ENCODE measurements around the gene CAPN15. TPM values are rescaled to one million over a fixed set of nuclear protein-coding genes. Genes with fewer than 3 reads are reported as not detected.
A peak's percentile ranks its signal among the peaks of the same experiment; 100 is the strongest.

Gene CAPN15
- total and polyA plus RNA-seq, 9 of the 15 experiments (the other 6 are each of a cell fraction or from before 2014, with no cell fraction given) = 0.62 to 111 (median 14.2) TPM

- TF ChIP-seq REST (IDR thresholded peaks at IDR 0.05; ENCODE audit: borderline replicate concordance) = peak; percentile 31; the same call in 1 of the 2 replicates
- TF ChIP-seq REST (CRISPR knock-in tag; IDR thresholded peaks at IDR 0.05; ENCODE audit: low read depth) = no peak
- TF ChIP-seq RAD51 (IDR thresholded peaks at IDR 0.05; ENCODE audit: borderline replicate concordance, low read depth) = no peak
- TF ChIP-seq, protein P1, sequence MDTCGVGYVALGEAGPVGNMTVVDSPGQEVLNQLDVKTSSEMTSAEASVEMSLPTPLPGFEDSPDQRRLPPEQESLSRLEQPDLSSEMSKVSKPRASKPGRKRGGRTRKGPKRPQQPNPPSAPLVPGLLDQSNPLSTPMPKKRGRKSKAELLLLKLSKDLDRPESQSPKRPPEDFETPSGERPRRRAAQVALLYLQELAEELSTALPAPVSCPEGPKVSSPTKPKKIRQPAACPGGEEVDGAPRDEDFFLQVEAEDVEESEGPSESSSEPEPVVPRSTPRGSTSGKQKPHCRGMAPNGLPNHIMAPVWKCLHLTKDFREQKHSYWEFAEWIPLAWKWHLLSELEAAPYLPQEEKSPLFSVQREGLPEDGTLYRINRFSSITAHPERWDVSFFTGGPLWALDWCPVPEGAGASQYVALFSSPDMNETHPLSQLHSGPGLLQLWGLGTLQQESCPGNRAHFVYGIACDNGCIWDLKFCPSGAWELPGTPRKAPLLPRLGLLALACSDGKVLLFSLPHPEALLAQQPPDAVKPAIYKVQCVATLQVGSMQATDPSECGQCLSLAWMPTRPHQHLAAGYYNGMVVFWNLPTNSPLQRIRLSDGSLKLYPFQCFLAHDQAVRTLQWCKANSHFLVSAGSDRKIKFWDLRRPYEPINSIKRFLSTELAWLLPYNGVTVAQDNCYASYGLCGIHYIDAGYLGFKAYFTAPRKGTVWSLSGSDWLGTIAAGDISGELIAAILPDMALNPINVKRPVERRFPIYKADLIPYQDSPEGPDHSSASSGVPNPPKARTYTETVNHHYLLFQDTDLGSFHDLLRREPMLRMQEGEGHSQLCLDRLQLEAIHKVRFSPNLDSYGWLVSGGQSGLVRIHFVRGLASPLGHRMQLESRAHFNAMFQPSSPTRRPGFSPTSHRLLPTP (IDR thresholded peaks at IDR 0.05; ENCODE audit: borderline replicate concordance, extremely low read depth, insufficient read length) = no peak
- no peak for TF ChIP-seq RCOR1 (IDR thresholded peaks at IDR 0.05; ENCODE audit: borderline replicate concordance in 1 of 2, low read depth in 2 of 2, low read length in 2 of 2)
- TF ChIP-seq ZNF592 (IDR thresholded peaks at IDR 0.05) = peak; percentile 60; the same call in 1 of the 2 replicates
- 0 out of 2 replicates have a peak, but pooled peaks have one; percentile 1 for TF ChIP-seq ZNF431 (CRISPR knock-in tag; IDR thresholded peaks at IDR 0.05)
- TF ChIP-seq, protein P2, sequence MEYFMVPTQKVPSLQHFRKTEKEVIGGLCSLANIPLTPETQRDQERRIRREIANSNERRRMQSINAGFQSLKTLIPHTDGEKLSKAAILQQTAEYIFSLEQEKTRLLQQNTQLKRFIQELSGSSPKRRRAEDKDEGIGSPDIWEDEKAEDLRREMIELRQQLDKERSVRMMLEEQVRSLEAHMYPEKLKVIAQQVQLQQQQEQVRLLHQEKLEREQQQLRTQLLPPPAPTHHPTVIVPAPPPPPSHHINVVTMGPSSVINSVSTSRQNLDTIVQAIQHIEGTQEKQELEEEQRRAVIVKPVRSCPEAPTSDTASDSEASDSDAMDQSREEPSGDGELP (CRISPR knock-in tag; IDR thresholded peaks at IDR 0.05; ENCODE audit: borderline replicate concordance) = peak; percentile 73
- peak; percentile 76 for TF ChIP-seq ZFX (CRISPR knock-in tag; IDR thresholded peaks at IDR 0.05)
- no peak for TF ChIP-seq GATAD2A (IDR thresholded peaks at IDR 0.05)
Measured at GRCh38 chr16:588889-589657, 61.6 kb downstream of the CAPN15 start (continued).

Data from K562 (cell line).